Stimulated activated CD4-positive, alpha-beta T cell treated with anti-CD3 and anti-CD28 coated beads, TNF-alpha, amount 100 ng/mL, for 1 hour (primary cell): ENCODE measurements around the gene MCM3.
A peak's percentile ranks its signal among the peaks of the same experiment; 100 is the strongest.

Experiments
- DNase-seq, 3 donors: peaks; one replicate each; pipeline ENCODE4 v3.0.0-alpha.2; 2020; ENCODE audit warnings: low read depth in 3 of 3, low spot score in 1 of 3

The MCM3 gene

GRCh38 chr6:52303178-52303577, 18.6 kb upstream of the MCM3 start:
- no peak for DNase-seq

DNA sequence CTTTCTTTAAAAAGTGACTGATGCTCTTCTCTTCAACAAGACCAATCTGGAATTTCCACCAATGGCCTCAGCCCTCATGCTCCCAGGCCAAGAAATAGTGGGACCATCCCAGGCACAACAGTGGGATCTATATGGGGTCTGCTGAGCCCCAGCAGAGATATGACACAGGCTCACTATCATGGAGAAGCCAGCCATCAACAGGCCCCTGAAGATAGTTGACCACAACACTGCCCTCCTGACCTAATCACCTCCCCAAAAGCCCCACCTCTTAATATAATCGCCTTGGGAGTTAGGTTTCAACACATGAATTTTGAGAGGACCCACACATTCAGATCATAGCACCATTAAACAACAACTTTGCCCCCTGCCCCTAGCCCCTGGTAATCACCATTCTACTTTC, 16.8 kb upstream of the MCM3 start:
- no peak for DNase-seq

DNA sequence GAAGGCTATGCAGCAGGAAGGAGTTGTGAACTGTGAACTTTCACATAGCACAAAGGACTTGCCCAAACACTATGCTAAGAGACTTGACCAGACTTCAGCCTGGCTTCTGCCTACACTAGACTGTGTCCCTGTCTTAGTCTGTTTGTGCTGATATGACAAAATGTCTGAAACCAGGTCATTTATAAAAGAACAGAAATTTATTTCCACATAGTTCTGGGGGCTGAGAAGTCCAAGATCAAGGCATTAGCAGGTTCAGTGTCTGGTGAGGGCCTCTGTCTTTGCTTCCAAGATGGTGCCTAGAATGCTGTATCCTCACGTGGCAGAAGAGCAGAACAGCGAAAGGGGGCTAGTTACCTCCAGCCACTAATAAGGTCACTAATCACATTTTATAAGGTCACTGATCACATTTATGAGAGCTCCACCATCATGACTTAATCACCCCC, 16.0 kb upstream of the MCM3 start:
- no peak for DNase-seq

GRCh38 chr6:52299653-52300052, 15.1 kb upstream of the MCM3 start:
- DNase-seq = no peak

DNA sequence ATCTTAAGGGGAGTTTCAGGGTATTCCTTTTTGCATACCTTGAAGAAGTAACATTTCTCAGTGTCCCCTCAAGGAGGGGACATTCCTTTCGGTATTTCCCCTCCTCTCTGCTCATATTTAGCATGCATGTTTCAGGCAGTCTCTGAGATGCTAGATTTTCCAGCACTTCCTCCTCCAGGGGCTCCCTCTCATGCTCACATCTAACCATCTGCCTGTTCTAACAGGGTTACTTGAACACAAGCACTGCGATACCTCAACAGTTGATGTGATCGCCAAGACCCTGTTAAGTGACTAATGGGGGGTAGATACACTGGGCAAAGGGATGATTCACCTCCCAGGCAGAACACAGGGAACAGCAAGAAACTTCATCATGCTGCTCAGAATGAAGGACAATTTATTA, 12.9 kb upstream of the MCM3 start:
- DNase-seq = no peak

DNA sequence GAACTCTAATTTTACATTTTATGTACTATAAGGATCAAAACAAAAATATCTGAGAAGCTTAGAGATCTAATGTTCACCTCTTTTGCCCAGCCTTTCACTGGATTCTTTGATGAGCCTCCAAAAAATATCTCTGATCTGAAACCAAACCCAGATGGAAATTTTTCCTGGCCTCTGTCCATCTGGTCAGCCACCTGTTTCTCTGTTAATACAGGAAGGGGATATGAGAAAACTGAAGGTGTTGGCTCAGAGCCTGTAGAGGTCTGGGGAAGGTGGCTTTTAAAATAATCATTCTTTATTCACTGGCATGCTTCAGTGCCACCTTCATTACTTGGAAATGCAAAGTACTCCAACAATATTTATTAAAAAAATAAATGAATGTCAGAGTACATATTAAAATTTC, 8.5 kb upstream of the MCM3 start:
- DNase-seq = no peak

- DNase-seq = no peak
Measured at GRCh38 chr6:52288841-52289240, 4.3 kb upstream of the MCM3 start.

- DNase-seq = no peak
Measured at GRCh38 chr6:52288216-52288615, 3.7 kb upstream of the MCM3 start.

DNA sequence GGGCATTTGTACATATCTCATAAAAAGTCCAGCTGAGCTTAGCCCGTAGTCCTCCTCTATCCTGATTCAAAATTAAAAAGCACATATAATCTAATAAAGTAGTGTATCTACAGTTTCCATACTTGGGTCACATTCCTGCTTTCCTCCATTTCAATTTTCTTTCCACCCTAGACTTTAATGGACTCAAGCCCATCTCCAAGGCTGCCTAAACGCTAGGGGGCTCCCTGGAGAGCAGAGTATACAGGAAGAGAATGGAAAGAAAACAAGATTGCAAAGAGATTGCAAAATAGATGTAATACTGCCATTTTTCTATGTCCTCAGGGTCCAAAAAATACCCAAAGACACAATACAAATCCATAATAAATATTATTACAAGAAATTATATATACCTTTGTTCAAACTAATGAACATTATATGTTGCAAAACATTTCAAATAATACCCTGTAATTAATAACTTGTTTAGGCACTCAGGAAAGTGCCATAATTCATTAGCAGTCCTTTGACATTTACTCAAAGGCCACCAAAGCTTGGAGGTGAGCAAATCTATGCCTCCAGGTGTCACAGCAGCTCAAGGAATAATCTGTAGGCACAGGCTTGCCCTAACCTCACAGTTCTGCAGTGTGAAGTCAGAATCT, 2.4 kb upstream of the MCM3 start:
- peak in 1 of 3 donors; percentile 38 for DNase-seq

DNA sequence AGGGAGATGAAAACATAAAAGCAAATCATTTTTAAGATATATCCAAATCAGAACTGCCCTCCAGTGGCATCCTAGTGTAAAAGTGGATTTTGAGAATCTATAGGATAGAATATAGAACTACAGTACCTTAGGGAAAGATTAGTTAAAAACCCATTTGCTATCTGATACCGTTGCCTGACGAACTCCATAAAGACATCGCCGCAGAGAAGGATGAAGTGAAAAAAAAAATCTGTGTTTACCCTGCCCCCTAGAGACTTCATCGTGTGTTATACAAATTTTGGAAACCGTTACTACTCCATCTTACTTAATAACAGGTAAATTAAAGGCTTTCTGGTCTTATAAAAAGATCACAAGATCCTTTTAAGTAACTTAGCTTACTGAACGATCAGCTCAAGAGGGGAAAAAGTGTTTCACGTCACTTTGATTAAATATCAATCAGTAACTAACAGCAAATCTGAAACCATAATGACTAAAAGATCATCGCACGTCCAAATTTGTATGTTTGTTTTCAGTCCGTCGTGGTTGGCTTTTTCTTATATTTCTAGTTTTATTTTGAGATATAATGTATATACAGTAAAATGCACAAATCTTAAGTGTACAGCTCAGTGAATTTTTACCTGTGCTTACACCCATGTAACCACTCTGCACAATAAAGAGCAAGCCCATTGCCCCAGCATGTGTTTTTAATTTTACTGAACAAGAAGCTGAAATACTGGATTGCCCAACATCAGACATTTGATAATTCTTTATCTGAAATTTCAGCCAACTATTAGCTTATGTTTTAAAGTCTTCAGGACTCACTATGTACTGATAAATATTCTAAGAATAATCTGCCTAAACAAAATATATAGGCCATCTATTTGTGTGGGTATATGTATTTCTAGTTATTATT, 881 bp upstream of the MCM3 start:
- DNase-seq = no peak

- no peak for DNase-seq
Measured at GRCh38 chr6:52284131-52284459, 447 bp downstream of the MCM3 start.

DNA sequence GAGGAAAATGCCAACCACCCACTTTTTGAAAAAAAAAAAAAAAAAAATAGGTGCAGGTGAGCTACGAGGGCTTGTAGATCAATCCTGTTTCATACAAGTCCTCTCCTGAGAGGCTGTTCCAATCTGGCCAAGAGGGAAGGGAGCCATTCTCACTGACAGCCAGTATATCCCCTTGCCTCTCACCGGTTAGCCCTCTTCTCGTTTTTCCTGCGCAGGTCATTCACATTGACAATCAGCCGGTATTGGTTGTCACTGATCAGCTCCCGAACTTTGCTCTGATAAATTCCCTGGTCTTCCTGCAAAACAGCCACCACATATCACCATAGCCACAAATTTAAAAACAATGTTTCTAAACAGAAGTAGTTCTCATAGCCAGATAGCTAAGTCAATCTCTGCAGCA, 1.4 kb downstream of the MCM3 start:
- DNase-seq = no peak

DNA sequence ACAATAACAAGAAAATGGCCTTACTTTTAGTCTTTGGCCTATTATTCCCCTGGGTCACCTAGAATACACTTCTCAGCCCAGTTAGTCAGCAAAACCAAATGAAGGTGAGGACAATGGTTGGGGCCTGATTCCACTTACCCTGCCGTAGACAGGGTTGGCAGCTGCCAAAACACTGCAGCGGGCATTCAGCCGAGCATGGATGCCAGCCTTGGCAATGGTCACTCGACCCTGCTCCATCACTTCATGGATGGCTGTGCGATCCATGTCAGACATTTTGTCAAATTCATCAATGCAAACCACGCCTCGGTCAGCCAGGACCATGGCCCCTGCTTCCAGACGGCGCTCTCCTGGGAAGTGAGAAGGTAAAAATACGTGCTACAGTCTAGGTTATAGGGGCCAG, 8.4 kb downstream of the MCM3 start:
- no peak for DNase-seq

DNA sequence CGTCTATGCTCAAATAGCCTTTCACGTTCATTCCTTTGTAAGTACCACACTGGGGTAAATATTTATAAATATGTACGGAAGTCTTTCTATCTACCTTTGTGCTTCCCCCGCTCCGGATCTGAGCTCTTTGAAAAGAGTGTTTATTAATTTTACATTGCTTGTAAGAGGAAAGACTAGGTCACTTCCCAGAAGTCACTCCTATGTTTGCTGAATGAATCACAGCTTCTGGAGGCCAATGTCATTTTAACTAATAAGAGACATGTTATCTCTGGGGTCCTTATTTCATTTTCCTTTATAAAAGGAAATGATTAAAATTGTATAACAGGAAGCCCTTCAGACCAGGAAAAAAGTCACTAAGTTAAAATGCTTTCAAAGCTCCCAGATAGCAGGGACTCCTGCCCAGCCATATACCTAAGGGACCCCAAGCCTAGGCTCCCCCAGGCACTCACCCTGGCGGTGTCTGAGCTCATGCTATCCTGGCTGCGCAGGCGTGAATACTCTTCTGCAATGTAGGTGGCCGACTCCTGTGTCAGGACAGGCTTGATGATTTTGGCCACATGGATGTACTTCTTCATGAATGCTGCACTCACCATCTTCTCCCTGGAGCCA, 12.6 kb downstream of the MCM3 start:
- DNase-seq = no peak

- peak in 2 of 3 donors; percentile 30 to 56 for DNase-seq
Measured at GRCh38 chr6:52263709-52264540, 20.6 kb downstream of the MCM3 start.

GRCh38 chr6:52262620-52263344, 21.8 kb downstream of the MCM3 start:
- no peak for DNase-seq

DNA sequence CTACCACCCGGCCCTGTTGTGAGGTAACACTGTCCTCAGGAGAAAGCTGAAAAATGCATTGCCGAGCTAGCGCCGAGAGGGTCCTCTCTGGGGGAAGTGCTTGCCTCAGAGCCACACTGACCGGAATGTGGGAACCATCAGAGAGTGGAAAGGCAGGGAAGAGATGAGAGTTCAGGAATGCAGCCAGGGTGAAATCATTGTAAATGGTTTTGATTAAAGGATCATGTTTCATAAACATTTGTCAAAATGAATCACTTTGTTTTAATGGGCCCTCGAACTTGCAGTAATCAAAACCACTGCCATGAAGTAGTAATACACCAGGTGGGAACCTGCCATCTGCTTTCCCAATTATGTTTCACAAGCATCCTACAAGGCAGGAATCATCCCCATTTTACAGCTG, 23.3 kb downstream of the MCM3 start:
- no peak for DNase-seq

DNA sequence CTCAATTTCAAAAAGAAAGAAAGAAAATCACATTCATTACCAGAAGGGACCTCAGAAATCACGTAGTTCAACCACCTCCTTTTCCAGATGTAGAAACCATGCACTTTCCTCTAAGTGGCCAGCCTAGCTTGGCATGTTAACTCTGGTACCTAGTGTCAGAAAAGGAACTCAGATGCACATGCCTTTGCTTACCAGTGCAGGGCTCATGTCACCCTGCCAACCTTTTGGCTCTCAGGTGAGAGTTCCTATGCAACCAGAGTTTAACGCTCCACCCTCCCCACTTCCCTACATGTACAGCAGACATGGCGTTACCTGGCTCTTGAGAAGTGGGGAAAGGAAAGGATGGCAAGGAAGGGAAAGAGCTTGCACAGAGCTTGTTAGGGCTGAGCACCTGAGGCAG, 23.9 kb downstream of the MCM3 start:
- no peak for DNase-seq

- no peak for DNase-seq
Measured at GRCh38 chr6:52255434-52255833, 29.1 kb downstream of the MCM3 start.

DNA sequence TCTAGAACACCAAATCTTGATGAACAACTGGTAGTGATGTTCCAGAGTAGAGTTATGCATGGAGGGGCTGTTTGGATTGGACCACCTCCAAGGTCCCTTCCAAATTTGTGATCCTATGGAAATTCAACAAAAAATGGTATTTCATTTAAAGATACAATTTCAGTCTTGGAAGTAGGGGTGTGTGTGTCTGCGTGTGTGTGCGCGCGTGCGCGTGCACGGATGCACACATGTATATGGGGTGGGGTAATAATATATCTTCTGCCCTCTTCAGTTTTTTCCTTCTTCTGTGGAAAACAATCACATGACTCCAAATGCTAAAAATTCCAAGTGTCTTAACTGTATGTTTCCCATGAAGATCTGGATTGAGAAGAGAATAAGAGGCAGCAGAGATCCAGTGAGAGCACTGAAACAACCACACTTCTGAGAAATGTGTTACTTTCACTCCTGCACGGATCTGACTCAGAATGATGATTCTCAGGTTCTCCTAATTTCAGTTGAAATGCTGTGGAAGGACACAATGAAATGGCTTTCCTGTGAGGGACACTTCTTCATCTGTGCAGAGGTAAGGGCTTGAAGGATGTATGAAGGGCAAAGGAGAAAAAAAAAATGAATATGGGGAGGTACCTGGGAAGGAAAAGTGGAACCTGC, 29.7 kb downstream of the MCM3 start:
- DNase-seq = no peak
